GM21529 (cell line): Measurements from ENCODE around the gene TUBB4B.
A peak's percentile ranks its signal among the peaks of the same experiment; 100 is the strongest.

Experiments
- ATAC-seq: cut with Tn5 transposase; IDR thresholded peaks from one replicate; pipeline ENCODE4 v1.9.1; 2021; ENCODE audit not compliant: unreplicated experiment

Gene TUBB4B

DNA sequence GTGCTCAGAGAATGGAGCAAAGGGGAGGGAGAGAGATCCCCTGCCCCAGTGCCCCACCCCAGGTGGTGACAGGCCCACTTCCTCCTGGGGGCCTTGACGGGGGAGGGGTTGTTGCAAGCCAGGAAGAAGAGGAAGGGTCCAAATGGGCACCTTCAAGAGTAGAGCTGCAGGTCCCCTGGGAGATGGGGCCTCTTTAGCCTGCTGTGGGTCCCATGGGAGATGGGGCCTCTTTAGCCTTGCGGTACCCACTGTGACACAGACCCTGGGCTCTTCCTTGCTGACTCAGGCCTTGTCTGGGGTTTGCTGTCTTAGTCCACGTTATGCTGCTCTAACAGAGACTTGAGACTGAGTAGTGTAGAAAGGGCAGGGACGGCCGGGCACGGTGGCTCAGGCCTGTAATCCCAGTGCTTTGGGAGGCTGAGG lies 26.9 kb downstream of the TUBB4B start:
- no peak for ATAC-seq

DNA sequence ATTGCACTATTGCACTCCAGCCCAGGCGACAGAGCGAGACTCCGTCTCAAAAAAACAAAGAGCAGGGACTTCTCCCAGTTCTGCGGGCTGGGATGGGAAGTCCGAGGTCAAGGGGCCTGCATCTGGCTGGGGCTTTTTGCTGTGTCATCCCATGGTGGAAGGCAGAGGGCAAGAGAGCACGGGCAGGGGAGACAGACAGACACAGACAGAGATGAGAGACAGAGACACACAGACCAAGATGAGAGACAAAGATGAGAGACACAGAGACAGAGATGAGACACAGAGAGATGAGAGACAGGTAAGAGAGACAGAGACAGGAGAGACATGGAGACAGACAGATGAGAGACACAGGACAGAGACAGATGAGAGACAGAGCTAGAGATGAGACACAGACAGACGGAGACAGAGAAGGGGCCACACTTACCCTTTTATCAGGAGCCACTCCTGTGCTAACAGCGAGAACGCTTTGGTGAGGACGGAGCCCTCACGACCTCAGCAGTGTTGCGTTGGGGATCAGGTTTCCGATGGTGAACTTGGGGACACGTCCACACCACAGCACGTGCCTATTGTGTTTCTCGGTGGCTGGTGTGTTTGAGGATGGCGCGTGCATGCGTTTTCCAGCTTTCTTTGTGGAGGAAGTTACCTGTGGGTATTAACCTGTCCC lies 27.6 kb downstream of the TUBB4B start:
- no peak for ATAC-seq

DNA sequence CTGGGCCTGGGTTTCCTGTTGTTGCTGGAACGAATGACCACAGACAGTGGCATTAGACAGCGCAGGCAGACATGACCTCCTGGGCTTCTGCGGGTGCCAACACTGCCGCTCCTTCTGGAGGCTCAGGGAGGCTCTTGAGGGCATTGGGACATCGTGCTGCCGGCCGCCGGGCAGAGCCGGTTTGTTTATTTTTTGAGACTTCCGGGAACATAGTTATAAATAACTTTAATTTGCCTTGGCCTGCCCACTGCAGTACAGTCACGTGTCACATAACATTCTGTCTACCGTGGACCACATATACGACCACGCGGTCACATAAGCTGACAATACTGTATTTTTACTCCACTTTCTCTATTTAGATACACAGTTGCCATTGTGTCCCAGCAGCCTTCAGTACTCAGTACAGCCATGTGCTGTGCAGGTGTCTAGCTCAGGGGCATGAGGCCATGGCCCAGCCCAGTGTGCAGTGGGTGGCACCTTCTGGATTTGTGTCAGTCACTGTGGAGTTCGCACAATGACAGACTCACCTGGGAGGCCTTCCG lies 28.2 kb downstream of the TUBB4B start:
- no peak for ATAC-seq

DNA sequence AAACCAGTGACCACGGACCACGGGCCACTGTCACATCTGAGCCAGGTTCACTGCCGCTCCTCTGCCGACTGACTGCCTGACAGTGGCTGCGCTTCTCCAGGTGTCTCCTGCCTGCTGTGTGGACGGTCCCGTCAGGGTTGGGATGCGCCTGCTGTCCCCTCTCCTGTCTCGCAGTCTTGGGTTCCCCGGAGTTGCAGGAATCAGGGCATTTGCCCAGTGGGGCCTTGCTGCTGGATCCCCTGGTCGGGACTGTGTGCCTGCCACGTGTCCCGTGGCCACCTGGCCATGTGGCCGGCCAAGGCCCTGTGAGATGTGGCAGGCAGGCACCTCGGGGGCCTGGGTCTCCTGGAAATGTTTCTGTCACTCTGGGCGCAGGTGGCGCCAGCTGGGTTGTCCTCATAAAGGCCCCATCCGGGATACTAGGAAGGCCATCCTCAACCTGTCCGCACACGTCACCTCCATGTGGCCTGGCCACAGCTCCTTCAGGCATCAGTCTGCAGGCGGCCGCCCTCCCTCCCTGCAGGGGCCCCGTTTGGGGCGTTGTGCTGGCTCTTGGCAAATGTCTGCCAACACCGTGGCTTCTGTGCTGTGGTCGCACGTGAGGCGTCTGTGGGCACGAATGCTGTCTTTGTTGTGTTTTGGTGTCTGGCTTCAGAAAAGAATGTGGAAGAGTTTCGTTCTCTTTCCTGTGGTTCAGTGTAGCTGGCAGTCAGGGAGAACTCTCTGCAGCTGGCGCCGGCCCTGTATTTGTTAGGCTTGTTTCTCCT lies 30.0 kb downstream of the TUBB4B start:
- ATAC-seq: no peak

DNA sequence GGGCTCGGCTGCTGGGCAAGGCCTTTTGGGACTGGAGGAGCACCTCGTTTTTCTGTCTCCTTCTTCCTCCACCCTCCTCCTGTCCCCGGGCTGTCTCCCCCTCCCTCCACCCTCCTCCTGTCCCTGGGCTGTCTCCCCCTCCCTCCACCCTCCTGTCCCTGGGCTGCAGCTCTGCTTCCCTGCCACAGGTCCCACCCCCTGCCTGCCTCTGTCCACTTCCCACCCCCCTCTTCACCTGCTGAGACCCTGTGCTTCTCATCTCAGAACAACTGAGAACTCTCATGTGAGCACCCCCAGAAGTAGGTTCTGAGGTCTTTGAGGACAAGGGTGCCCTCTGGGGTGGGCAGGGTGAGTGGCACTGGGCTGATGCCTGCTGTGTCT lies 30.6 kb downstream of the TUBB4B start:
- ATAC-seq: no peak

DNA sequence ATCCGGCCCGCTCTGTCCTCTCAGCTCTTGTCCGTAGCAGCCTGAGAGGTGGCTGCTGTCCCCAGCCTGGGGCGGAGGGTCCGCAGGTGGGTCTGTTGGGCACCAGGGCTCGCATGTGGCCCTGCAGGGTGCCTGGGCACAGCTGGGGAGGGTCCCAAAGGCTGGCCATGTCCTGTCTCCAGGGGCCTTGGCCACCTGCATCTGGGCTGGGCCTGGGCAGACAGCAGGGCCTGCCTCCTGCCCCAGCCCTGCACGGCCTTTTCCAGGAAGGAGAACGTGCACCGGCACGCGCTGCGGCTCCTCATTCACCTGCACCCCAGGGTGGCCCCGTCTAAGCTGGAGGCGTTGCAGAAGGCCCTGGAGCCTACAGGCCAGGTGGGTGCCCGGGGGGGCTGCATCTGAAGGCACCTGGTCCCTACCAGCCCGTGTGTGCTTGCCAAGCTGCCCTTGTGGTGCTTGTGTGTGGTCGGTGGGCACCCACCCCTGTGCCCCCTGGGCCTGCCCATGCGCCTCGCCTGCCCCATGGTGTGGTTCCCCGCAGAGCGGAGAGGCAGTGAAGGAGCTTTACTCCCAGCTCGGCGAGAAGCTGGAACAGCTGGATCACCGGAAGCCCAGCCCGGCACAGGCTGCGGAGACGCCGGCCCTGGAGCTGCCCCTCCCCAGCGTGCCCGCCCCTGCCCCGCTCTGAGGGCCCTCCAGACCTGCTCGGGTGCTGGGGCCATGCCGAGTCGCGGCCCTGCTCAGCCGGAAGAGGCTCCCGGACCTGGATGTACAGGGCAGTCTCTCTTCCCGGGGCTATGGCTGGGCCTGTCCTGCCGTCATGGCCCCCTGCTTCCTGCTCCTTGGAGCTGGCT lies 31.4 kb downstream of the TUBB4B start:
- no peak for ATAC-seq

DNA sequence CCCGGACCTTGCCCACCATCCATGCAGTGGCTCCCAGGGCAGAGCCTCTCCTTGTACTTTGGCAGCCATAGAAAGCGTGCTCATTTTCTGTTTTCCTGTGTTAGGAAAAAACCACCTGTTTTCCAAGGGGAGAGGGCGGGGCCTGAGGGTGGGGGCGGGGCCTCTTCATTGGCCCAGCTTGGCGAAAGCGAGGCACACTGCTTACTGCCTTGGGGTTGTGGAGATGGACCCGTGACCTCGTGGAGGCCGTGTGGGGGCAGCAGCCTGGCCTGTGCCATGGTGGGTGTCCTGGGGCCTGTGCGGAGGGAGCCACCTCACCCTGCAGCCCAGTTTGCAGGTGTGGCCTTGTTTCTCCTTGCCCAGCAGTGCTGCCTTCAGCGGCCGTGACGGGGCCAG lies 32.0 kb downstream of the TUBB4B start:
- no peak for ATAC-seq

DNA sequence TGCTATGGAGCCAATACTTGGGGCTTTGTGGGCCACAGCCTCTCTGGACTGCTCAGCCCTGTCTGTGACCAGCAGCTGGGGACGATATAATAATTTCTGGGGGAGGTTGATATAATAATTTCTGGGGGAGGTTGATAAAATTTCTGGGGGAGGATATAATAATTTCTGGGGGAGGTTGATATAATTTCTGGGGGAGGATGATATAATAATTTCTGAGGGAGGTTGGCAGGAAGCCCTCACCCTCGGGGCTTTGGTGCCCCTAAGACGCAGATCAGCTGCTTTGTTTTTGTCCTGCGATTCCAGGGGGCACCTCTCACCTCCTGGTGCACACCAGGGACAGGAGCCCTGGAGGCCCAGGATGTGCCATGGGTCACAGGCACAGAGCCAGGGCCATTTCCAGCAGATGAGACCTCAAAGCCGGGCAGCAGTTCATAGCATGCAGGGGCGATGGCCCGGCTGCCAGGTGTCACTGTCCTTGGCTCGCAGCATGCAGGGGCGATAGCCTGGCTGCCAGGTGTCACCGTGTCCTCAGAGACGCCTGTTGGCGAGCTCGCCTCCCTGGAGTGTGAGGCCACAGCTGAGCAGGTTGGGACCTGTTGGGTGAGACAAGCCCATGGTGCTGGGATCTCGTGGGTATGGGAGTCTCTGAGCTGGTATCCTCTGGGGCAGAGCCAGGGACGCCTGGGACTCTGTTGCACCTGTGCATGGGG lies 32.7 kb downstream of the TUBB4B start:
- no peak for ATAC-seq

DNA sequence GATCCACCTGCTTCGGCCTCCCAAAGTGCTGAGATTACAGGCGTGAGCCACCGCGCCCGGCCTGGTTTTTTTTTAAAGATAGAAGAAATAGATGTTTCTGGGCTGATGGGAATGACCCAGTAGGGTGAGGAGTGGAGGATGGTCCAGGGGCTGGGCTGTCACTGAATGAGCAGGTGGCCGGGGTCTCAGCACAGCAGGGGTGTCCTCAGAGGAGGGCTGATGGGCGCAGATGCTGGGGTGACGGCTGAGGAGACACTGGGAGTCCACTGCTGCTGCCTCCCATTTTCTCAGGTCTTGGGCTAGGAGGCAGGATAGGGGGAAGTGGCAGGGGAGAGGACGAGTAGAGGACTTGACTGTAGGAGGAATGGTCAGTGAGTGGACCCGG lies 34.1 kb downstream of the TUBB4B start:
- no peak for ATAC-seq

DNA sequence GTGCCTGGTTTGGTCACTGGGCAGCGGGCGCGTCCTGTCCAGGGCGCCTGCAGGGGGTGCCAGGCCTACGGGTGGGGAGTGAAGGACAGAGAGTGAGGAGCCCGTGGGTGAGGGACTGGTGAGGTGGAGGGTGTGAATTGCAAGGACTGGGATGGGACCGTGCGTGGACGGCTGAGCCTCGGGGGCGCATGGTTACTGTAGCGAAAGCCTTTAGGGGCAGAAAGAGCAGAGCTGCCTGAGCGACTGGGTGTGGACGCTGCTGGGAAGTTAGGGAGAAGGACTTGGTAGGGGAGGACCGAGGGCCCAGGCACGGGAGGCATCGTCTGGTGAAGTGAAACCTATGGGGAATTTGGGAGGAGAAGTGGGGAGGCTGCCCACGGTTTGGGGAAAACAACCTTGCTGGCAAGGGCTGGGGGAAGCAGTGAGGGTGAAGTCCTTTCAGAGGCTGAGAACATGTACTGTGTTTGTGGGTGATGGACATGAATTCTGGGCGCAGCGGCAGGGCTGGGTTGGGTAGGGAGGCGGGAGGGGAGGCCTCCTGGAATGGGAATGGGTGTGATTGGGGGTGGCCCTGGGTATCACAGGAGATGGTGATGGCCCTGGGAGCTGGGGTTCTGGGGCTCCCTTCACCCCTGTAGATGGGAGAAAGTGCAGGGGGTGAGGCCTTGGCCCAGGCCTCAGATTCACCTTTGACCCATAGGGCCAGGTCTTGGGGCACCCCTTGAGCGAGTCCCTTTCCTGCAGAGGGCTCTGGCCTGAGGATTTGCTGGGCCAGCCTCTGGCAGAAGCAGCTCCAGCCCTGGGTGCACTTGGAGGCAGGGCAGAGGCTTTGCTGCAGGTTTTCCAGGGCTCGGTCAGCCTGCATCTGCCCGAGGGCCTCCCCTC lies 34.7 kb downstream of the TUBB4B start:
- ATAC-seq: no peak

DNA sequence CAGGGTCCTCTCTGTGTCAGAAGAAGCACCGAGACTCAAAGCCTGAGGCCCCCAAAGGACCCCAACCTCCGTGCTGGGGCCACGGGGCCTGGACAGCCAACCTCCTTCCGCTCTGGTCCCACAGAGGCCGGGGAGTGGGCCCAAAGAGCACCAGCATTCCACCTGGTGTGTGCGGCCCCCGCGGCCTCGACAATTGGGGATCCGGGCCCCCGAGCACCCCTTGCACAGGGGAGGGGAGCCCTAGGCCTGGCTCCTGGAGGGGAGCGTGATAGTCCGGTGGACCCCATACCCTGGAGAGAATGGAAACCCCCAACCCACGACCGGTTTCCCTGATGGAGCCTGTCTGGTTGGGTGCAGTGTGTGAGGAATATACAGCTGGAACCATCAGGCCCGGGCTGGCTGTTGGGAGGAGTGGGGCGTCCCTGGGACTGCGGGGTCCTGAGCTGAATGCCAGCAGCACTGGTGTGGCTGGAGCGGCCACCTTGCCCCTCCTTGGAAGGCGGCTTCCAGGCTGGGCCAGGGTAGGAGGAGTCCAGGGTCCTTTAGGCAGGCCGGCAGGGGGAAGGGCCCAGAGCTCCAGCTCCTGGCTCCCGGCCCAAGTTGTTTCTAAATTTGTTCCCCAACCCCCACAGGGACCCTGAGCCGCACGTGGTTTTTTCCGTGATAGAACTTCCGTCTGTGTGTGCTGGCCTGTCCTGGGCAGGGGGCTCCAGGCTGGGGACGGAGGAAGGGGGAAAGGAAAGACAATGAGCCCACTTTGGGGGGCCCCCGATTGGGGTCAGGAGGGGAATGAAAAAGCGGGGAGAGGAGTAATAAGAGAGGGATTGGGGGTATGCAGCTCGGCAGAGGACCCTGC lies 35.6 kb downstream of the TUBB4B start:
- ATAC-seq: no peak

DNA sequence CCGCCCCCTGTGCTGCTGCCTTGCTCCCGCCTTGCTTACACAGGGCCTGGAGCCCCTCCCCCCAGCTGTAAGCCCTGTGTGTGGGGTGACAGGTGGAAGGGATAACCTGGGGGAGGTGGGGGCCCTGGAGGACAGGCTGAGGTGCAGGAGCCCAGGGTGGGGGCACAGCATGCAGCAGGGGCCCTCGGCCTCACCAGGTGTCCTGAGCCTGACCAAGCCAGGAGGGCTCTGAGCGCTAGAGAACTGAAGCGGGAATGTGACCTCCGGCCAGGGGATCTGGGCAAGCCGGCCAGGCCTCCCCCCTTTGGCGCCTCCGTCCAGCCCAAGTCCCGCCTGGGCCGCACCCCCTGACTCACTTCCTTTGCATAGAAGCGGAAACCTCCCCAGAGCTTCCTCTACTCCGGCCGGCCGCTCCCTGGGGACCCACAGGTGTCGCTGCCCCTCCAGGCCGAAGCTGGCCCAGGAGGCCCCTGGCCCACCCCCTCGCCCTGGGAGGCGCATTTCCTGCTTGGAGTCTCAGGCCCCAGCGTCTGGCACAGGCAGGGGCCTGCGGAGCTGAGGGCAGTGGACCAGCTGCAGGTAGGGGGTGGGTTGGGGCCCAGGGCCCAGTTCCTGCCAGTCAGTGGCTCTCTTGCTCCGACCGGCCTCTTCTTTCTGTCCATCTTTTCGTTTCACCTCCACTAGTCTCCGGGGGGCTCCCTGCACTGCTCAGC lies 36.4 kb downstream of the TUBB4B start, which contains the start of gene TOR4A:
Gene TOR4A (plus strand): TSS at position 398 of the 713 bp plus-strand sequence. CDS start 964 bp downstream, outside the sequence.
- ATAC-seq: peak; percentile 72

DNA sequence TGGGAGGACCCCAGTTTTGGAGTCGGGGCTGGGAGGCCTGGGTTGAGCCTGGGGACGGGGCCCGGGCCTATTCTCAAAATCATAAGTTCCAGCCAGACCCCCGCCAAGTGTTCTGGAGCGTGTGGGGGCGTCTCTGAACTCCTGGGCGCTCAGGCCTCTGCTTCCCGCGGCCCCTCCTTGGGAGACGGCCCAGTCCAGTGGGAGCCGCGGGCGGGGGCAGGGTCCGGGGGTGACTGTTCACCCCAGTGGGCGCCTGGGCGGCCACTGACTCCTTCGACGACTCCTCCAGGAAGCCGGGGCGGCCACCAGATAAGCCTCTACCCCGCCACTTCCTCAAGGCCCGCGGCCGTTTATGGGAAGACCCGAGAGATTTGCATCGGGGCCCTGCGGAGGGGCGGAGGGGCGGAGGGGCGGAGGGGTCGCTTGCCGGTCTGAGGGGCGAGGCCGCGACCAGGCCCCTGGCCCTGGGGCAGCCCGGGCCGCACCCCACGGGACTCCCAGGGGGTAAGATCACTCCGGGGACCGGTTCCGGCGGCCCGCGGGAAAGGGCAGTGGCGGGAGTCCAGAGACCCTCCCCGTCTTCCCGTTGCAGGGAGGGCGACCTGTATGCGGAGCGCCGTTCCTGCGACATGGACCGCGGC lies 37.1 kb downstream of the TUBB4B start:
- ATAC-seq: no peak

DNA sequence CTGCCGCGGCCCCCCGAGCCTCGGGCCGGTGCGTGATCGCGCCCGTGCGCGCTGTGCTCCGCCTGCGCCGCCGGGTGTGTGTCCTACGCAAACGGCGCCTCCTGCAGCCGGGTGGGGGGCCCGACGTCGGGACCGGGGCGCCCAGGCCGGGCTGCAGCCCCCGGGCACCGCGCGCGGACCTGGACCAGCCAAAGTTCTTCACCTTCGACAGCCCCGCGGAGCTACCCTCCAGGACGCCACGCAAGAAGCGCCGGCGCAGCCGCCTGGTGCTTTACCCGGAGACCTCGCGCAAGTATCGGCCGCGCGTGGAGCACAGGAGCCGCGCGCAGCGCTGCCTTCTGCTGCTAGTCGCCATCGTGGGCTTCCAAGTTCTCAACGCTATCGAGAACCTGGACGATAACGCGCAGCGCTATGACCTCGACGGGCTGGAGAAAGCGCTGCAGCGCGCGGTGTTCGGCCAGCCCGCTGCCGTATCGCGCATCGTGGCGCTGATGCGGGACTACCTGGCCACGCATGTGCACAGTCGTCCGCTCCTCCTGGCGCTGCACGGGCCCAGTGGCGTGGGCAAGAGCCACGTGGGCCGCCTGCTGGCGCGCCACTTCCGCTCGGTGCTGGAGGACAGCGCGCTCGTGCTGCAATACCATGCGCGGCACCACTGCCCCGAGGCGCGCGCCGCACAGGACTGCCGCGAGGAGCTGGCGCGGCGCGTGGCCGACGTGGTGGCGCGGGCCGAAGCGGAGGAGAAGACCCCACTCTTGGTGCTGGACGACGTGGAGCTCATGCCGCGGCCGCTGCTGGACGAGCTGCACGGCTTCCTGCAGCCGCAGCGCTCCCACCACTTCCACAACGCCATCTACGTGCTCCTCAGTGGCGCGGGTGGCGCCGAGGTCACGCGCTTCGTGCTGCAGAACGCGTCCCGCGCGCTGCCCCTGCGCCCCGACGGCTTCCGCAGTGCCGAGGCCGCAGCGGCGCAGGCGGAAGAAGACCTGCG lies 37.9 kb downstream of the TUBB4B start:
- ATAC-seq: no peak

DNA sequence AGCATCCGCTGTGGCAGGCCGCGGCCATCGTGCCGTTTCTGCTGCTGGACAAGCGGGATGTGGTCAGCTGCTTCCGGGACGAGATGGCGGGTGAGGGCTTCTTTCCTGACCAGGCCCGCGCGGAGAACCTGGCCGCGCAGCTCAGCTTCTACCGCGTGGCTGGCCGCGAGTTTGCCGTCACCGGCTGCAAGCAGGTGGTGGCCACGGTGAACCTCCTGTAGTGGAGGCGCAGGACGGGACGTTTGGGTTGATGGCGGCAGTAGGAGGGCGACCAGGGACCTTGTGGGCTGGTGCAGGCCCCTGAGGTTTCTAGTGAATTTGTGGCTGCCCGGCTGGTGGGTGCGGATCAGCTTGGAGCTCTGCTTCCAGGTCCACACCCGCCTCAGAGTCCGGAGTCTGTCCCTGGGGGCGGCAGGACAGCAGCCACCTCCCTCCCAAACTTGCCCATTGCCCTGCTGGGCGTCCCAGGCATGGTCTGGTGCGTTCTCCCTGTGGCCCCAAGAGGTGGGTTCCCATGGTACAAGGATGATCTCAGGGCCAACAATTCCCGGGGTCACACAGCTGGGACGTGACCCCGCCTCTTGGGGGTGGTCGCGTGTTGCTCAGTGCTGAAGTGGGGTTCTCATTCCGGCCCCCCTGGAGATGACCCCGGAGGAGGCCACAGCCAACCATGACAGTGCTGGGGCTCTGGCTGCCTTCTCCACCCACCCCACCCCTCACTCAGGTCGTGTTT lies 38.8 kb downstream of the TUBB4B start:
- ATAC-seq: no peak
